NCI-H345 (cell line): Measurements from ENCODE around the gene CLTCL1.

Experiments
- DNase-seq: peaks from one replicate; lab custom pipeline; 2025; lab: John Stamatoyannopoulos, UW

CLTCL1 gene

GRCh38 chr22:19150482-19151328, 140.8 kb downstream of the CLTCL1 start:
- DNase-seq, result no peak

DNA sequence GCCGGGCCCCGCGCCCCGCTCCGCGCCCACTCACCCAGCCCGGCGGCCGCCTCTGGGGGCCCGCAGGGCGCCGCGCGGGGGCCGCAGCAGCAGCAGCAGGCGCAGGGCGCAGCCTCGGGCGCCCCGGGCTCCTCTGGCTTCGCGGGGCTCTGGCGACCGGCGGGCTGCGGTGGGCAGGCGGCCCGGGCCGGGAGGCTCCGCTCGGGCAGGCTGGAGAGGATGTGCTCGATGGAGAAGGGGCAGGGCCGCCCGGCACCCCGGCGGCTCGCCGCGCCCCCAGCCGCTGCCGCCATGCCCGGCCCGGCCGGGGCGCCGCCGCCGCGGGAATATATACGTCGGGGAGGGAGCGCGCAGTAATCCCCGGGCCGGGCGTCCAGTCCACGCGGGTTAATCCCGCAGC, 141.5 kb downstream of the CLTCL1 start, which contains the start of gene GSC2:
TSS of gene GSC2 (minus strand) at position 302 of the 400 bp plus-strand sequence. CDS start at position 293, 9 bp downstream.
- no peak for DNase-seq

DNA sequence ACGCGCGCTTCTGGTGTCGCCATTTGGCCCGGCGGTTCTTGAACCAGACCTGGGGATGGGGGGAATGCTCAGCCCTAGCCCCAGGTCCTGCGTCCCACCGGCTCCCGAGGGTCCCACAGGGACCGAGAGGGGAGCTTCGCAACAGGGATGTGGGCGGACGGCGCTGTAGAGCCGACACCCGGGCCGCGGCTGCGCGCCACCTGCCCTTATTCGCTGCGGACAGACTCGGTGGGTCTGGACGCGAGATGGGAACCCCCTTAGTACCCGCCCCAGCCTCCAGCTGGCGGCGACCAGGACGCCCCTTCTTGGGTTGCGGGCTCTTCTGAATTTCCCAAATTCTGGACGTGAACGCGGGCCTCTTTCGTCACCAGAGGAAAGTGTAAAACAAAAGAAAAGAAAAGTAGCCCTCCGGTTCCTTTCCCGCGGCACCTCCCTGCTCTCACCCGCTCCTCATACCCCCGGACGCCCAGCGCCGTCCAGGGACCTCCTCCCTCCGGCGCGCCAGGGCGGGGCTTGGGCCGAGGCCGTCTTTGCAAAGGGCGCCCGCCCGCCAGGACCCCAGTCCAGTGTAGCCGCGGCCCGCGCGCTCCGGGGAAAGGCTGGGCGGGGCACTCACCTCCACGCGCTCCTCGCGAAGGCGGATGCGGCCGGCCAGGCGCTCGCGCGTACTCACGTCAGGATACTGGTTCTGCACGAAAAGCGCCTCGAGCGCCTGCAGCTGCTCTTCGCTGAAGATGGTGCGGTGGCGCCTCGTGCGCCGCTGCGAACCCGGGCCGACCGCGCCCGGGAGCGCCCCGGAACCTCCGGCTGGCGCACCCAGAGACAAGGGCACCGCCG, 142.3 kb downstream of the CLTCL1 start:
- DNase-seq, result peak; percentile 13

- no peak for DNase-seq
These were observed 143.0 kb downstream of the CLTCL1 start for GRCh38 chr22:19148417-19149046.

DNA sequence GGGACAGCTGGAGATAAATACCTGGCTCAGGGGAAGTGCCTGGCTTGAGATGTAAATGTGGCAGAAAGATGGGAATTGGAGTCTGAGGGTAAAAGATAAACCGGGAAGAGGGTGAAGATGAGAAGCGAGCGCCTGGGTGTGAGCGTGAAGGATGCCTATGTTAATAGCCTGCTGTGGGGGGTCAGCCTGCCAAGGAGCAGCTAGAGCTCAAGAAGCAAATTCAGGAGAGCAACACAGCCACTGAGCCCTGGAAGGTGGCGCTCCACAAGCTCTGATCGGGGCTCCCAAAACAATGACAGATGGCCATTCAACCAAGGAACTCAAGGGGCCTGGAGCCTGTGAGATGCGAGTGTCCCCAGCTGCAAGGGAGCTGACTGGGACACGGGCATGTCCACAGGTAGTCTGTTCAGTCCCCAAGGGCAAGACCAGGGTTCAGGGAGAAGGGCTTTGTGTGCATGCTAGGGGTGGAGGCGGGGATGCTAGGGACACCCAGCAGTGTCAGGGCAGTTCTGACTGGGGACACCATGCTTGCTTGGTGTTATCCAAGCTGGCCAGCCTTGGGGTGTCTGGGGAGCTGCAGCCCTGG, 144.2 kb downstream of the CLTCL1 start:
- no peak for DNase-seq

- DNase-seq, result no peak
These were observed 145.1 kb downstream of the CLTCL1 start for GRCh38 chr22:19146215-19146968.

- no peak for DNase-seq
These were observed 147.5 kb downstream of the CLTCL1 start for GRCh38 chr22:19143967-19144400.

GRCh38 chr22:19143212-19143611, 148.3 kb downstream of the CLTCL1 start:
- DNase-seq, result no peak

DNA sequence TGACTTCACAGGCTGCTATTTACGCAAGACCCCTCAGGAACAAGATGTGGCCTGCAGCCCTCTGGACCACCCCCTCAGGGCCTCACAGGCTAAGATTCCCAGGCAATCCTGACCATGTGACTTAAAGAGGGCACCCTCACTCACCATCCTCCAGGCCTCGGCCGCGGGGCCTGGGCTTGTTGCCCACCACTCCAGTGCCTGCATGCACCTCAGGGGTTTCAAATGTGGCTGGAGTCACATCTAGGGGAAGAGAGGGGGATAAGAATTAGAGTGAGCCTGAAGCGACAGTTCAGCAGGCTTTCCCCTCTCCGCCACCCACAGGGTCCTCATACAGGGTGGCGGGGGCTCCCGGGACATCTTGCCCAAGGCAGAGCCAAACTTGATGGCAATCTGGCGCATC, 149.1 kb downstream of the CLTCL1 start:
- DNase-seq, result no peak

DNA sequence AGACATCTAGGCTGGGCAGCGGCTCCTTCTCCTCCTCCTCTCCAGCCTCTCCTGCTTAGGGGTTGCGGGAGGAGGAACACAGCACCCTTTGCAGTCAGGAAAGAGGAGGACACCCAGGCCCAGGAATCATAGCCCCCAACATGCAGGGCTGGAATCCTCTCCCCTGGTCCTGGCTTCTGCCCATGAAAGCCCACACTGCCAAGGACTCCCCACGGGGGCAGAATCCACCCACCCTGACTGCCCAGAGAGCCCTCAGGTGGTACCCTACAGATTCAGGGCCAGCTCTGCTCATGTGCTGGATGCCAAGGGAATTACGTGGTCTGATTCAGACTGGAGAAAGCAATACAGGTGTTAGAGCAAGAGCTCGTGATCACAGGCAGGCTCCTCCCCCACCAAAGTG, 151.5 kb downstream of the CLTCL1 start:
- no peak for DNase-seq

DNA sequence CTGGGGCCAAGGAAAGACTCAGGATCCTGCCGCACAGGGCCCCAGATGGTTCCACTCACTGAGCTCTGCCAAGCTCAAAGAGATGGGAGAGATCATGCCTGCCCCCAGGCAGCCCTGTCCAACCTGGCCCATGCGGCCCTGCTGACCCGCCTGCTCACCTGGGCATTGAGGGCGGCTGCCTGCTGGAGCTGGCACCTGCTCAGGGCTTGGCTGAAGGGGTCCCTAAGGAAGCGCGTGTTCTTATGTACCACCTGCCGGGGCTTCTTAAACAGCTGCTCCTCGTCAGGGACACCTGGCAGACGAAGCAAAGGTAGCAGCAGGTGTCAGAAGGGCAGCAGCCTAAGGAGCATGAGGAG, 152.5 kb downstream of the CLTCL1 start:
- no peak for DNase-seq

DNA sequence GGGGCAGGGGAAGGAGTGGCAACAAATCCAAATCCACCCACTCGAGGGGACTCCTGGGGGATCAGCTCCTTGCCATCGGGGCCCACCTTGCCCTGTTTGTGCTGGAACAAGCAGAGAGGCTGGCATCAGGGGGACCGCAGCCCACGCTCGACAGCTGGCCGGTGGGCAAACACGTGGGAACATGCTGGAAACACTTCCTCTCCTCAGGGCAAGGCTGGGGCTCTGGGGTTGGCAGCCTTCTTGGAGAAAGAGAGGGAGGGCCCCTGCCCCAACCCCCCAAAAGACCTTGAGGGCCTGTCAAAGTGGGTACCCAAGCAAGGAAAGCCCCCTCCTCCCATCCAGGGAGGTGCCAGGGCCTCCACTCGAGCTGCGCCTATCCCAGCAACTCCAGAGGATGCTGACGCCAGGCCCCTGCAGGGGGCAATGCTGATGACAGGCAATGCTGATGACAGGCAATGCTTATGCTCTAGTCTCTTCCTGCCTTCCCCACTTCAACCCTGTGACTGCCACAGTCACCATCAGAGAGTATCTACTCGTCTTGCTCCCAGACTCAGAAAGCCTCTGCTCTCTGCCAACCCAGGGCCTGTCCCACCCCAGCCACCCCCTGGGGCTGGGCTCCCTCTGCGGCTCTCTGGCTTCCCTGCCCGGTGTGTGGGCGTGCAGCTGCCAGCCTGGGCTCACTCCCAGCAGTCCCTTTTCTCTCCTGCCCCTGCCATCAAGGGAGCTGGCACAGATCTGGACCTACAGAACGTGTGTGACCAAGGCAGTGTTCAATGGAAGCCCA, 153.1 kb downstream of the CLTCL1 start:
- DNase-seq, result no peak

- DNase-seq, result no peak
These were observed 153.9 kb downstream of the CLTCL1 start for GRCh38 chr22:19137384-19138216.

DNA sequence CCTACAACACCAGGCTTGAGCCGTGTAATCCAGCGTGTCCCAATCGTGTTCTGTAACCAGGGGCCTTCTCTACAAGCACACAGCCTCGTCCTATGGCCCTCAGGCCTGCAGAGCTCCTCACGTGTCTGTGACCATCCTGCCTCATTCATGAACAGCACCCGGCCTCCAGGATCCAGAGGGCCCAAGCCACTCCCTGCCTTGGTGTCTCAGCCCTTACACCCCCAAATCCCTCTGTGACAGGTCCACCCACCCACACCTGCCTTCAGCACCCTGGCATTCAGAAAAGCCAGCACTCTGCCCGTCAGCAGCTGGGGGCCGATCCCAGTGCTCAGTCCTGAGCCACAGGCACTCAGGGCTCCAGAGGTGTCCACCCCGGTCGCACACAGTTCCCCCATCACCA, 154.6 kb downstream of the CLTCL1 start:
- DNase-seq, result no peak

DNA sequence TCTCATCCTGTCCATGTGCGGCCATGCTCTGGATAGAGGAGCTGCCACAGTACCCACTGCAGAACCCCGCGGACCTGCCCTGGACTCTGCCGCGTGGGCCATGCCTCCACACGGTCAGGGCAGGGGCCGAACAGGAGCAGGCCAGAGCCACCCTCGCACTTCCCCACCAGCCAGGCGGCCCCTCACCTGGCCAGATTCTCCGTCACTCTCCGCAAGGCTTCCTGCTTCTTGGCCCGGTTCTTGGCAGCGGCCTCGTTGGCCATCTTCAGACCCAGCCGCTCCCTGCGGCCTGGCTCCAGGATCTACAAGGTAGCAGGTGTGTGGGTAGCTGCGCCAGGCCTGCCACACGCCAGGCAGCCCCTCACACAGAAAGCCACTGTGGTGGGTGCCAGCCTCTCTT, 156.6 kb downstream of the CLTCL1 start:
- no peak for DNase-seq

GRCh38 chr22:19134176-19134831, 157.2 kb downstream of the CLTCL1 start:
- no peak for DNase-seq

DNA sequence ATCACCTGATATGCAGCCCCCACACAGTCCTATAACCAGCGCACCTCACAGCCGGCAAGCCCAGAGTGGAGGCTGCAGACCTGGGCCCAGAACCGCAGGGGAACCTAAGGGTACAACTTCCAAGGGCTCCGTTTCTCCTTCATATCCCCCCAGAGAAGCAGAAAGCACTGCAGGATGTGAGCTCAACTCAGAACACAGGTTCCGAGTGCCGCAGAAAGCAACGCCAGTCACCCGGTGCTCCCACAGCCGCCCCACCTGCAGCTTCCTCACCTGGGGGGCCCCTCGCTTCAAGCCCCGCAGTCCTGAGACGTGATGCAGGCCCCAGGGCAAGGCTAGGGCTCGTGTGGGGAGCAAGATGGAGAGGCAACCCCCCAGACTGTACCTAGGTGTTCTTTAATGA, 158.0 kb downstream of the CLTCL1 start:
- no peak for DNase-seq

GRCh38 chr22:19132693-19133400, 158.7 kb downstream of the CLTCL1 start:
- DNase-seq, result no peak

DNA sequence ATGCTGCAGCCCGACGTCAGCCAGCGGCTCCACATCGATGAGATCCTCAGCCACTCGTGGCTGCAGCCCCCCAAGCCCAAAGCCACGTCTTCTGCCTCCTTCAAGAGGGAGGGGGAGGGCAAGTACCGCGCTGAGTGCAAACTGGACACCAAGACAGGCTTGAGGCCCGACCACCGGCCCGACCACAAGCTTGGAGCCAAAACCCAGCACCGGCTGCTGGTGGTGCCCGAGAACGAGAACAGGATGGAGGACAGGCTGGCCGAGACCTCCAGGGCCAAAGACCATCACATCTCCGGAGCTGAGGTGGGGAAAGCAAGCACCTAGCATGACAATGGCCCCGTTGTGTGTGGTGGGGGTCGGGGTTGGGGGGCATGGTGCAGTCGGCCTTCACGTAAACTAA, 159.4 kb downstream of the CLTCL1 start:
- DNase-seq, result no peak
